HL-60 (cell line): Measurements from ENCODE around the gene CSMD2.

Experiments used
- DNase-seq, 2 experiments: peaks; one replicate each; pipeline ENCODE4 v3.0.0-alpha.2; 2010 to 2020; ENCODE audit warnings: low read depth in 1 of 2, low spot score in 1 of 2
- H3K27ac ChIP-seq: fragments of 250-450 bp; sonication (Bioruptor Pico); replicated peaks from 2 replicates; pipeline ENCODE4 v1.5.1; 2020; ENCODE audit warnings: mild to moderate bottlenecking, moderate library complexity
- H3K27me3 ChIP-seq: fragments of 250-450 bp; sonication (Bioruptor Pico); 2 replicates; pipeline ENCODE4 v1.5.1; 2021; ENCODE audit warnings: mild to moderate bottlenecking, moderate library complexity; ENCODE audit not compliant: insufficient read depth, poor library complexity, severe bottlenecking
- H3K4me3 ChIP-seq: replicated peaks from 2 replicates; pipeline ENCODE4 v1.5.1; 2011; ENCODE audit warnings: mild to moderate bottlenecking, control low read depth, low read length; ENCODE audit not compliant: insufficient read depth
- GABPA ChIP-seq: IDR thresholded peaks from 2 replicates; pipeline ENCODE4 v1.6.1; 2012; ENCODE audit warnings: low read depth
- POLR2AphosphoS5 ChIP-seq: IDR thresholded peaks from 2 replicates; pipeline ENCODE4 v1.6.1; 2012; ENCODE audit warnings: low read depth
- REST ChIP-seq: IDR thresholded peaks from 2 replicates; pipeline ENCODE4 v1.6.1; 2012; ENCODE audit warnings: low read depth; ENCODE audit not compliant: insufficient replicate concordance
- SPI1 ChIP-seq: IDR thresholded peaks from 2 replicates; pipeline ENCODE4 v1.6.1; 2012; ENCODE audit warnings: low read depth, mild to moderate bottlenecking, borderline replicate concordance
- TF ChIP-seq, protein P1 (sequence below): IDR thresholded peaks from one replicate; pipeline ENCODE4 v1.5.1; 2011; ENCODE audit warnings: low read length, control low read depth, inconsistent platforms; ENCODE audit not compliant: insufficient read depth

CSMD2 gene

GRCh38 chr1:33777337-33777736 lies 387.7 kb downstream of the CSMD2 start:
- TF ChIP-seq GABPA (no peak), POLR2AphosphoS5 (no peak), SPI1 (no peak), REST (no peak)
- TF ChIP-seq, protein P1, sequence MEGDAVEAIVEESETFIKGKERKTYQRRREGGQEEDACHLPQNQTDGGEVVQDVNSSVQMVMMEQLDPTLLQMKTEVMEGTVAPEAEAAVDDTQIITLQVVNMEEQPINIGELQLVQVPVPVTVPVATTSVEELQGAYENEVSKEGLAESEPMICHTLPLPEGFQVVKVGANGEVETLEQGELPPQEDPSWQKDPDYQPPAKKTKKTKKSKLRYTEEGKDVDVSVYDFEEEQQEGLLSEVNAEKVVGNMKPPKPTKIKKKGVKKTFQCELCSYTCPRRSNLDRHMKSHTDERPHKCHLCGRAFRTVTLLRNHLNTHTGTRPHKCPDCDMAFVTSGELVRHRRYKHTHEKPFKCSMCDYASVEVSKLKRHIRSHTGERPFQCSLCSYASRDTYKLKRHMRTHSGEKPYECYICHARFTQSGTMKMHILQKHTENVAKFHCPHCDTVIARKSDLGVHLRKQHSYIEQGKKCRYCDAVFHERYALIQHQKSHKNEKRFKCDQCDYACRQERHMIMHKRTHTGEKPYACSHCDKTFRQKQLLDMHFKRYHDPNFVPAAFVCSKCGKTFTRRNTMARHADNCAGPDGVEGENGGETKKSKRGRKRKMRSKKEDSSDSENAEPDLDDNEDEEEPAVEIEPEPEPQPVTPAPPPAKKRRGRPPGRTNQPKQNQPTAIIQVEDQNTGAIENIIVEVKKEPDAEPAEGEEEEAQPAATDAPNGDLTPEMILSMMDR = no peak
- no peak overlapping the region for H3K4me3 ChIP-seq
- DNase-seq = no peak
- no peaks in the 10 kb centered on the region for H3K27me3 ChIP-seq
- no peak overlapping the region for H3K27ac ChIP-seq

- no peak overlapping the region for H3K4me3 ChIP-seq
- H3K27ac ChIP-seq = no peak overlapping the region
- no peak for DNase-seq
- no peak for TF ChIP-seq SPI1
- TF ChIP-seq POLR2AphosphoS5 = no peak
- TF ChIP-seq, protein P1 = no peak
- no peak for TF ChIP-seq GABPA
- no peak for TF ChIP-seq REST
- H3K27me3 ChIP-seq = peaks cover 3% of the 10 kb centered on the region
These were observed 396.2 kb downstream of the CSMD2 start for GRCh38 chr1:33768821-33769220.

- Histone ChIP-seq H3K27ac (no peak overlapping the region), H3K4me3 (no peak overlapping the region), H3K27me3 (peaks cover 3% of the 10 kb centered on the region)
- DNase-seq = no peak
- no peak for TF ChIP-seq REST
- no peak for TF ChIP-seq SPI1
- TF ChIP-seq GABPA = no peak
- TF ChIP-seq POLR2AphosphoS5 = no peak
- TF ChIP-seq, protein P1 = no peak
These were observed 396.9 kb downstream of the CSMD2 start for GRCh38 chr1:33768106-33768505.
